Osteoblast (primary cell): Measurements from ENCODE around the gene RAB7A. TPM values are rescaled to one million over a fixed set of nuclear protein-coding genes. Genes with fewer than 3 reads are reported as not detected.
A peak's percentile ranks its signal among the peaks of the same experiment; 100 is the strongest.

ENCODE experiments used
- DNase-seq: peaks from one replicate; pipeline ENCODE4 v3.0.0; 2011; ENCODE audit warnings: low spot score, mixed read lengths; ENCODE audit not compliant: insufficient read length; ENCODE audit errors: missing footprints
- H2AFZ ChIP-seq: 2 replicates; pipeline ENCODE4 v1.6.0; 2011; ENCODE audit warnings: mild to moderate bottlenecking, low read length
- H3K27ac ChIP-seq: 2 replicates; pipeline ENCODE4 v1.5.1; 2011; ENCODE audit warnings: mild to moderate bottlenecking, low read depth, low read length, moderate library complexity
- H3K27me3 ChIP-seq: 2 replicates; pipeline ENCODE4 v1.6.0; 2012; ENCODE audit warnings: mild to moderate bottlenecking, control low read depth, inconsistent platforms, low read length, moderate library complexity; ENCODE audit not compliant: insufficient read depth
- H3K36me3 ChIP-seq: 2 replicates; pipeline ENCODE4 v1.5.1; 2011; ENCODE audit warnings: mild to moderate bottlenecking, low read length, control low read depth, moderate library complexity; ENCODE audit not compliant: insufficient read depth
- H3K4me1 ChIP-seq: 2 replicates; pipeline ENCODE4 v1.5.1; 2011; ENCODE audit warnings: mild to moderate bottlenecking, low read length, control low read depth, moderate library complexity; ENCODE audit not compliant: insufficient read depth
- H3K4me2 ChIP-seq: 2 replicates; pipeline ENCODE4 v1.6.0; 2011; ENCODE audit warnings: mild to moderate bottlenecking, low read length; ENCODE audit not compliant: insufficient read depth
- H3K4me3 ChIP-seq: fragments of 200-600 bp; sonication (generic); 3 replicates; pipeline ENCODE4 v1.5.1; 2012; ENCODE audit warnings: mild to moderate bottlenecking, low read length, inconsistent platforms; ENCODE audit not compliant: insufficient read depth
- H3K79me2 ChIP-seq: 2 replicates; pipeline ENCODE4 v1.6.0; 2012; ENCODE audit warnings: mild to moderate bottlenecking, low read length, control low read depth, inconsistent platforms; ENCODE audit not compliant: insufficient read depth
- H3K9me3 ChIP-seq: 2 replicates; pipeline ENCODE4 v1.5.1; 2011; ENCODE audit warnings: low read depth, low read length, control low read depth
- H4K20me1 ChIP-seq: 2 replicates; pipeline ENCODE4 v1.6.0; 2012; ENCODE audit warnings: mild to moderate bottlenecking, low read length, control low read depth; ENCODE audit not compliant: insufficient read depth
- total RNA-seq: library from RNA; depleted of rRNA; stranded (reverse); fragments of >200 nt; gene quantifications from 2 replicates; pipeline ENCODE4 v1.2.3, GENCODE V29; 2012
- TF ChIP-seq, protein P1 (sequence below): IDR thresholded peaks from 2 replicates; pipeline ENCODE4 v1.5.1; 2011; ENCODE audit warnings: mild to moderate bottlenecking, low read depth, low read length, moderate library complexity; ENCODE audit errors: extremely low read depth

The RAB7A gene
- total RNA-seq, 1 donor = 86.1 TPM

DNA sequence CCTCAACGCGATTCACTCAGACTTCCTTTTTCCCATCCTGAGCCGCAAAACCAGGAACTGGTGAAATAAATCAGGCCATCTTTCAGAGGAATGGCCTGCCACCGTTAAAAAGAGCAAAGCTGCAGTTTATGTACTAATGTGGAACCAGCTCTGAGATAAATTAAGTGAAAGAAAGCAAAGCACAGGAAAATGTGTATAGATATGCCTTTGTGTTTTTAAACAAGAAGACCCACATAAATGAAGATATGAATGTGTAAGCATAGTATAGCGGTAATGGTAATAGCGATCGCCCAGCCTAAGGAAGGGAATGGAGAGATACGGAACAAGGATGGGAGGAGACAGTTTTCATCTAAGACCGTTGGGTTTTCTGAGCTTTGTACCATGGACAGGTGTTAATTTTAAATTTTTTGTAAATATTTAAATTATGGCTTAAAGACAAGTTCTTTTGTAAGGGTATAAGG lies 44.6 kb upstream of the RAB7A start:
- no peaks in the 10 kb centered on the region for H3K27me3 ChIP-seq
- H3K36me3 ChIP-seq = no peaks in the 10 kb centered on the region
- DNase-seq = no peak
- no peaks in the 10 kb centered on the region for H3K4me1 ChIP-seq
- no peaks in the 10 kb centered on the region for H4K20me1 ChIP-seq
- TF ChIP-seq, protein P1, sequence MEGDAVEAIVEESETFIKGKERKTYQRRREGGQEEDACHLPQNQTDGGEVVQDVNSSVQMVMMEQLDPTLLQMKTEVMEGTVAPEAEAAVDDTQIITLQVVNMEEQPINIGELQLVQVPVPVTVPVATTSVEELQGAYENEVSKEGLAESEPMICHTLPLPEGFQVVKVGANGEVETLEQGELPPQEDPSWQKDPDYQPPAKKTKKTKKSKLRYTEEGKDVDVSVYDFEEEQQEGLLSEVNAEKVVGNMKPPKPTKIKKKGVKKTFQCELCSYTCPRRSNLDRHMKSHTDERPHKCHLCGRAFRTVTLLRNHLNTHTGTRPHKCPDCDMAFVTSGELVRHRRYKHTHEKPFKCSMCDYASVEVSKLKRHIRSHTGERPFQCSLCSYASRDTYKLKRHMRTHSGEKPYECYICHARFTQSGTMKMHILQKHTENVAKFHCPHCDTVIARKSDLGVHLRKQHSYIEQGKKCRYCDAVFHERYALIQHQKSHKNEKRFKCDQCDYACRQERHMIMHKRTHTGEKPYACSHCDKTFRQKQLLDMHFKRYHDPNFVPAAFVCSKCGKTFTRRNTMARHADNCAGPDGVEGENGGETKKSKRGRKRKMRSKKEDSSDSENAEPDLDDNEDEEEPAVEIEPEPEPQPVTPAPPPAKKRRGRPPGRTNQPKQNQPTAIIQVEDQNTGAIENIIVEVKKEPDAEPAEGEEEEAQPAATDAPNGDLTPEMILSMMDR = no peak
- peak overlapping the region; percentile 94 for H3K27ac ChIP-seq
- peak overlapping the region; percentile 75 for H3K4me2 ChIP-seq
- H3K79me2 ChIP-seq = no peaks in the 10 kb centered on the region
- peak overlapping the region; percentile 82 for H3K4me3 ChIP-seq
- H2AFZ ChIP-seq = peak overlapping the region; percentile 98
- no peaks in the 10 kb centered on the region for H3K9me3 ChIP-seq

DNA sequence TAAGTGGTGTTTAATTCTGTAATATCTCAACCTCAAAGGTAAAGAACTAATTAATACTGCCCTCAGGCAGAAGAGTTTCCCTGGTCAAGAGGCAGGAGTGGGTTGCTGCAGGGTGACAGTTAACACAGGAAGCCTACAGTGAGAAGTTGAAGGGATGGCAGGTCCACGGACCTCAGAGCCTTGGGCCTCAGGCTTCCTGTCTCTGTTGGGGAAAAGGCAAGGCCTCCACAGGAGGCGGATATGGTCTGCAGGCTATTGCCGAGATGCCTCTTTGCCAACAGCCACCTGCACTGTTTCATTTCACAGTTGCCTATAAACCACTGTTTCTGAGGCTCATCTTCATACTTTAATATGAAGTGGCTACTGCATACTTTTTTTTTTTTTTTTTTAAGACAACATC lies 42.0 kb upstream of the RAB7A start:
- Histone ChIP-seq H2AFZ (no peak overlapping the region), H3K27me3 (no peaks in the 10 kb centered on the region), H3K9me3 (no peaks in the 10 kb centered on the region), H3K4me3 (no peak overlapping the region), H3K79me2 (no peaks in the 10 kb centered on the region), H3K4me1 (no peaks in the 10 kb centered on the region), H3K27ac (no peak overlapping the region), H4K20me1 (no peaks in the 10 kb centered on the region), H3K36me3 (no peaks in the 10 kb centered on the region), H3K4me2 (no peak overlapping the region)
- DNase-seq = peak; percentile 11
- TF ChIP-seq, protein P1 = no peak

DNA sequence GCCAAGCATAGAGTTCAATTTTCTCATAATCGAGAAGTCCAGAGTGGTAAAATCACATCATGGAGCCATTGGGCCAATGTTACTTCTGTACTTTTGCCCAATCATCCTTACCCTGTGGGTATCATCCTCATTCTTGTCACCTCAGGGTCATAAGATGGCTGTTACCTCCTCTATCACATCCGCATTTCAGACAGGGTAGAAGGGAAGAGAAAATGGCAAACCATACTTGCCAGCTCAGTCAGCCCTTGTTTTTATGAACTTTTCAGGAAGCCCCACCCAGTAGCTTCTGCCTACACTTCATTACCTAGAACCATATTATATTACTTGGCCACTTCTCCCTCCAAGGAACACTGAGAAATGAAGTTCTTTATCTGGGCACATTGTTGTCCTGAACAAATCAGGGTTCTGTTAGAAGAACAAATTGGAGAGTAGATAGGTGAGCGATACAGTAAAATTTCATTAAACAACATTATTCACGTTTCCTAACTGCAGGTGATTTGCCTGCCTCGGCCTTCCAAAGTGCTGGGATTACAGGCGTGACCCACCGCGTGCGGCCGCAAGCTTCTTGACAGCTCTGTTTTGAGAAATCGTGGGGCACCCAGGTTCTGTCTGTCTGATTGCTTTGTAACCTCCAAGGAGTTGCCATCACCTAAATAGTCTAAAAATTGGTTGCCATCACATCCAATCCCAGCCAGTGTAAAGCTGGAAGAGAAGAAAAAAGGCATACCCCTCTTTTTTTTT lies 40.8 kb upstream of the RAB7A start:
- Histone ChIP-seq H3K4me1 (no peaks in the 10 kb centered on the region), H3K27ac (no peak overlapping the region), H3K27me3 (no peaks in the 10 kb centered on the region), H3K9me3 (no peaks in the 10 kb centered on the region), H3K79me2 (no peaks in the 10 kb centered on the region), H3K36me3 (no peaks in the 10 kb centered on the region), H2AFZ (no peak overlapping the region), H4K20me1 (no peaks in the 10 kb centered on the region), H3K4me3 (no peak overlapping the region), H3K4me2 (no peak overlapping the region)
- no peak for DNase-seq
- TF ChIP-seq, protein P1 = no peak

DNA sequence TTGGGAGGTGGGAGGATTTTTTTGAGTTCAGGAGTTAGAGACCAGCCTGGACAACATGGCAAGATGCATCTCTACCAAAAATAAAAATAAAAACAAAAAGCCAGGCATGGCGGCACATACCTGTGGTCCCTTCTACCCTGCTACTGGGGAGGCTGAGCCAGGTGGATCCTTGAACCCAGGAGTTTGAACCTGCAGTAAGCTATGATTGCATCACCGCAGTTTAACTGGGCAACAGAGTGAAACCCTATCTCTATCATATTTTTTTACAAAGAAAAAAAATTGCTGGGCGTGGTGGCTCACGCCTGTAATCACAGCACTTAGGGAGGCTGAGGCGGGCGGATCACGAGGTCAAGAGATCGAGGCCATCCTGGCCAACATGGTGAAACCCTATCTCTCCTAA lies 39.5 kb upstream of the RAB7A start:
- H3K9me3 ChIP-seq = no peaks in the 10 kb centered on the region
- H3K27me3 ChIP-seq = no peaks in the 10 kb centered on the region
- no peak overlapping the region for H3K4me2 ChIP-seq
- no peaks in the 10 kb centered on the region for H3K79me2 ChIP-seq
- TF ChIP-seq, protein P1 = no peak
- H3K4me3 ChIP-seq = no peak overlapping the region
- no peak overlapping the region for H3K27ac ChIP-seq
- no peaks in the 10 kb centered on the region for H3K4me1 ChIP-seq
- no peaks in the 10 kb centered on the region for H4K20me1 ChIP-seq
- H3K36me3 ChIP-seq = no peaks in the 10 kb centered on the region
- no peak overlapping the region for H2AFZ ChIP-seq
- no peak for DNase-seq
